Activated B cell treated with CpG ODN at 0.5 μM for 24 hours (primary cell): ENCODE data around the gene RNGTT. TPM values are rescaled to one million over a fixed set of nuclear protein-coding genes. Genes with fewer than 3 reads are reported as not detected.
"Not testable (repeated sequence)": the region's sequence is repeated elsewhere in the genome, so short reads cannot be mapped to it uniquely, and the experiment has no call there.

ENCODE experiments used
- ATAC-seq: fragments of 200-7000 bp; cut with Tn5 transposase; one replicate; pipeline ENCODE4 v1.10.0; 2021; ENCODE audit warnings: low read depth, mild to moderate bottlenecking, moderate library complexity
- CTCF ChIA-PET: fragments of 350-600 bp; sonication (Branson Sonifier 250); formaldehyde crosslinking; loops from one replicate; lab custom pipeline; 2021; ENCODE audit warnings: antibody characterized with exemption; lab: Charles Lee
- POLR2A ChIA-PET: fragments of 350-600 bp; sonication (Branson Sonifier 250); formaldehyde crosslinking; loops from one replicate; lab custom pipeline; 2021; ENCODE audit warnings: antibody characterized with exemption; lab: Charles Lee
- DNase-seq: peaks from one replicate; pipeline ENCODE4 v3.0.0; 2022
- H3K27ac Mint-ChIP-seq: one replicate; pipeline ENCODE4 v1.8.0; 2020; ENCODE audit warnings: mixed read lengths
- H3K27me3 Mint-ChIP-seq: one replicate; pipeline ENCODE4 v1.8.0; 2021; ENCODE audit warnings: mixed read lengths
- H3K36me3 Mint-ChIP-seq: one replicate; pipeline ENCODE4 v1.8.0; 2021; ENCODE audit warnings: low read depth, mixed read lengths
- H3K4me1 Mint-ChIP-seq: one replicate; pipeline ENCODE4 v1.8.0; 2021; ENCODE audit warnings: mixed read lengths
- H3K4me3 Mint-ChIP-seq: one replicate; pipeline ENCODE4 v1.8.0; 2020; ENCODE audit warnings: mild to moderate bottlenecking, mixed read lengths
- H3K9me3 Mint-ChIP-seq: one replicate; pipeline ENCODE4 v1.8.0; 2020; ENCODE audit warnings: mixed read lengths
- intact Hi-C: fragments of 100-400 bp; cut with micrococcal nuclease; formaldehyde crosslinking; loops from one replicate; pipeline ENCODE4 v1.15.1; 2024
- total RNA-seq: library from RNA; stranded (reverse); gene quantifications from 2 replicates; pipeline ENCODE4 v1.2.3, GENCODE V29; 2022
- TF ChIP-seq, protein P1 (sequence below): fragments of 200-600 bp; IDR thresholded peaks from one replicate; pipeline ENCODE4 v1.8.0; 2022; ENCODE audit warnings: antibody characterized with exemption, mild to moderate bottlenecking

The RNGTT gene
- total RNA-seq, 1 donor from 2014 or later = 25.9 TPM

DNA sequence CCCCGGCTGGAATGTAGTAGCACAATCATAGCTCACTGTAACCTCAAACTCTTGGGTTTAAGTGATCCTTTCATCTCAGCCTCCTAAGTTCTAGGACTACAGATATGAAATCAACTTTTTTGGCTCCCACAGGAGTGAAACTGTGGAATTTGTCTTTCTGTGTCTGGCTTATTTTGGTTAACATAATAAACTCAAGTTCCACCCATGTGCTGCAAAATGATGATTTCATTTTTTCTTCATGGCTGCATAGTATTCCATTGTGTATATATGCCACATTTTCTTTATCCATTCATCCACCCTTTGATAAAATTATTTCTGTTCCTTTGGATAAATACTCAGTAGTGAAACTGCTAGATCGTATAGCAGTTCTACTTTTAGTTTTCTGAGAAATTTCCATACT, 29.9 kb downstream of the RNGTT start:
- TF ChIP-seq, protein P1, sequence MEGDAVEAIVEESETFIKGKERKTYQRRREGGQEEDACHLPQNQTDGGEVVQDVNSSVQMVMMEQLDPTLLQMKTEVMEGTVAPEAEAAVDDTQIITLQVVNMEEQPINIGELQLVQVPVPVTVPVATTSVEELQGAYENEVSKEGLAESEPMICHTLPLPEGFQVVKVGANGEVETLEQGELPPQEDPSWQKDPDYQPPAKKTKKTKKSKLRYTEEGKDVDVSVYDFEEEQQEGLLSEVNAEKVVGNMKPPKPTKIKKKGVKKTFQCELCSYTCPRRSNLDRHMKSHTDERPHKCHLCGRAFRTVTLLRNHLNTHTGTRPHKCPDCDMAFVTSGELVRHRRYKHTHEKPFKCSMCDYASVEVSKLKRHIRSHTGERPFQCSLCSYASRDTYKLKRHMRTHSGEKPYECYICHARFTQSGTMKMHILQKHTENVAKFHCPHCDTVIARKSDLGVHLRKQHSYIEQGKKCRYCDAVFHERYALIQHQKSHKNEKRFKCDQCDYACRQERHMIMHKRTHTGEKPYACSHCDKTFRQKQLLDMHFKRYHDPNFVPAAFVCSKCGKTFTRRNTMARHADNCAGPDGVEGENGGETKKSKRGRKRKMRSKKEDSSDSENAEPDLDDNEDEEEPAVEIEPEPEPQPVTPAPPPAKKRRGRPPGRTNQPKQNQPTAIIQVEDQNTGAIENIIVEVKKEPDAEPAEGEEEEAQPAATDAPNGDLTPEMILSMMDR = no peak
- intact Hi-C loops = no loop called here
- CTCF ChIA-PET = no interaction called here

DNA sequence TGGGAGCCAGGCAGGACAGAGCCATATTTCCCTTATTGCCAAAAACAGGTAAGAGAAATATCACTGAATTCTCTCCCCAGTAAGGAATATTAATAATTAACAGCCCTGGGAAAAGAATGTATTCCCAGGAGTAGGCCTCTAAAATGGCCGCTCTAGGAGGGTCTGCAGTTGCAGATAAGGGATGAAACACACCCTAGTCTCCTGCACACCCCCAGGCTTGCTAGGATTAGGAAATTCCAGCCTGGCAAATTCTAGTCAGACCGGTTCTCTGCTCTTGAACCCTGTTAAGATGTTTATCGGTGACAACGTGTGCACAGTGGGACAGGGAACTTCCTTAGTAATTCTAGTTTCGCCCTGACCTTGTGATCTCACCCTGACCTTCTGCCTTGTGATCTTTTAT, 31.4 kb downstream of the RNGTT start:
- H3K4me1 Mint-ChIP-seq = not testable (repeated sequence)

More for the DNA sequence above, 29.9 kb downstream of the RNGTT start:
- peaks cover 29% of the 10 kb centered on the region for H3K9me3 Mint-ChIP-seq
- no peak overlapping the region for H3K4me3 Mint-ChIP-seq
- POLR2A ChIA-PET = no interaction called here
- ATAC-seq = no peak
- peaks cover 86% of the 10 kb centered on the region for H3K36me3 Mint-ChIP-seq
- DNase-seq = no peak
- no peaks in the 10 kb centered on the region for H3K4me1 Mint-ChIP-seq
- H3K27ac Mint-ChIP-seq = no peak overlapping the region
- no peaks in the 10 kb centered on the region for H3K27me3 Mint-ChIP-seq

DNA sequence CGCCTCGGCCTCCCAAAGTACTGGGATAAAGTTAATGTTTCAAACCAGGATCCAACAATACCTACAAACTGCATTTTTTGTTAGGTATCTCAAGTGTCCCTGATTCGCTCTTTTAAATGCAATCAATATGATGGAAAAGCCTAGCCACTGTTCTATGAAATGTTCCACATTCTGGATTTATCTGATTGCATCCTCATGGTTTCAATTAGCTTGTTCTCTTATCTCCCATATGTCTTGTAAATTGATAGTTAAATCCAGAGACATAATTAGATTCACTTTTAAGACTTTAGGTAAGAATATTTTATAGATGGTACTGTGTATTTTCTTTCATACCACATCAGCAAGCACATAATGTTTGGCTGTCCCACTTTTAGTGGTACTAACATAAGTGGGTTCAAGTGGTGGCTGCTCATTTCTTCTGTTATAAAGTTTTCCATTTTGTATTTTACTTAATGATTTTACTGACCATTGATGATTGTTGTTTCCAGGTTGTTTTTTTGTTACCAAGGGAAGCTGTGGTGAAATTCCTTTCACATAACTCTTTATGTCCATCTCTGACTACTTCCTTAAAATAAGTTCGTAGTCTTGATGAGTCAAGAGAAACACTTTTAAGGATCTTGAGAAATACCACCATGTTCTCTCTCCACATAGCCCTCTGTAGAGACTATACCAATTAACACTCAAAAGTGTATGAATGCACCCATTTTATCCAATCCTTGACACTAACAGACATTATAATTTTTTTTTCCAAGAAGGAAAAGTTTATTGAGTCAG, 40.5 kb downstream of the RNGTT start:
- TF ChIP-seq, protein P1 = no peak
- Mint-ChIP-seq H3K36me3 (peaks cover 36% of the 10 kb centered on the region), H3K27ac (no peak overlapping the region), H3K27me3 (no peaks in the 10 kb centered on the region), H3K4me1 (peaks cover 21% of the 10 kb centered on the region), H3K4me3 (no peak overlapping the region), H3K9me3 (no peaks in the 10 kb centered on the region)
- POLR2A ChIA-PET = no interaction called here
- no peak for DNase-seq
- intact Hi-C loops = no loop called here
- ATAC-seq = no peak
- CTCF ChIA-PET = no interaction called here

More for the DNA sequence above, 31.4 kb downstream of the RNGTT start:
- H3K27me3 Mint-ChIP-seq, H3K27ac Mint-ChIP-seq, POLR2A ChIA-PET, H3K4me3 Mint-ChIP-seq, ATAC-seq, DNase-seq, intact Hi-C loops, CTCF ChIA-PET: not testable (repeated sequence)
- peaks cover 79% of the 10 kb centered on the region for H3K36me3 Mint-ChIP-seq
- peaks cover 27% of the 10 kb centered on the region for H3K9me3 Mint-ChIP-seq

DNA sequence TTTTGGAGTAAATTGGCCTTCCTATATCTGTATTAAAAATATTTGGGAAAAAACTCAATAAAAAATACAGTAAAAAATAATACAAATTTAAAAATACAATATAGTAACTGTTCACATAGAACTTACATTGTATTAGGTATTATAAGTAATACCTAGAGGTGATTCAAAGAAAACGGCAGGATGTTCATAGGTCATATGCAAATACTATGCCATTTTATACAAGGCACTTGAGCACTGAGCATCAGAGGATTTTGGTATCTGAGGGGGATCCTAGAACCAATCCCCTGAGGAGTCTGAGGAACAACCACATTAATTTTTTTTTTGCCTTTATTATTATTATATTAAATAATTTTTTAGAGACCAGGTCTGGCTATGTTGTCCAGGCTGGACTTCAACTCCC, 41.7 kb downstream of the RNGTT start:
- Mint-ChIP-seq H3K27me3 (no peaks in the 10 kb centered on the region), H3K9me3 (no peaks in the 10 kb centered on the region), H3K36me3 (peaks cover 30% of the 10 kb centered on the region), H3K4me3 (no peak overlapping the region), H3K4me1 (peaks cover 25% of the 10 kb centered on the region), H3K27ac (no peak overlapping the region)
- ATAC-seq = peak; percentile 31
- TF ChIP-seq, protein P1 = no peak
- no peak for DNase-seq
- ChIA-PET POLR2A (no interaction called here), CTCF (interaction anchor here (0.6 to 1.6 kb wide), 2 partner anchors 22 to 1847 kb away, joined by 3 to 5 read pairs; no protein-coding TSS in a partner anchor)
- intact Hi-C loops = no loop called here

DNA sequence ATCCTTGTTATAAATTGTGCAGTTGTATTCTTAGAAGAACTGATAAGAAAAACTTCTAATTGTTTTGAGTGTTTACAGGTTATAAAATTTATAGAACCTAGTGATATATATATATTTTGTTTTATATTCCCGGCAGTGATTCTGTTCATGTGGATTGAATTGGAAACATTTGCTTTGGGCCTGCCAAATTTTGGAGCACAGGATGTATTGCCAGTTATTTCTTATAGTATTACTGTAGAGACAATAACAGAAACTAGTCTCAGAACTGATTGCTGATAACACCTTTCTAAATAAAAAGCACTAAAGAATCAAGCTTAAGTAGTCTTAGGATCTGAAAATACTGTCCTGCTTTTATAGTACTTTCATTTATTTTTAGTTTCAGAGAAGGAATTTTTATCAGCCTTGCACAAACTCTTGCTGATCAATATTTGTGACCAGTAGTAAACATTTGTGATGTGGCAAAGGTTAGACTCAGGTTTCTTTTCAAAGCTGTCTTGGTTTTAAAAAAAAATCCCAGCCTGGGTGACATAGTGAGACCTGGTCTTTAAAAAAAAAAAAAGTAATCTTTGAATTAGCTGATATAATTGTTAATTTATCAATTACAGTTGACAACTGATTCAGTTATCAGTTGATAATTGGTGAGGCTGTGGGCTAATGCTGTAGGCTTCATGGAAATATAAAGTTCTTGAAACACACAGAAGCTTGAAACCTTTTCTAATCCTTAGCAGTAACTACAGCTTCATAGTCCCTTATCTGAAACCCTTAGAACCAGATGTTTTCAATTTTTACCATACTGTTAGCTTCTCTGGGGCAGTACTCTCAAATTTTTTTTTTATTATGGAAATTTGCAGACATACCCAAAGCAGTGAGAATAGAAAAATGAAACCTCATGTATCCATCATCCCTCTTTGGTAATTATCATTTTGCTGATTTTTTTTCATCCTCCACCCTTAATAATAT, 42.4 kb downstream of the RNGTT start:
- ATAC-seq = no peak
- POLR2A ChIA-PET = no interaction called here

More for the DNA sequence above, 42.4 kb downstream of the RNGTT start:
- H3K4me3 Mint-ChIP-seq = no peak overlapping the region
- H3K27ac Mint-ChIP-seq = no peak overlapping the region
- peaks cover 26% of the 10 kb centered on the region for H3K36me3 Mint-ChIP-seq
- CTCF ChIA-PET = interaction anchor here (0.6 to 1.6 kb wide), 2 partner anchors 21 to 1846 kb away, joined by 3 to 5 read pairs; no protein-coding TSS in a partner anchor
- intact Hi-C loops = no loop called here
- H3K27me3 Mint-ChIP-seq = no peaks in the 10 kb centered on the region
- H3K9me3 Mint-ChIP-seq = no peaks in the 10 kb centered on the region
- DNase-seq = no peak
- H3K4me1 Mint-ChIP-seq = peaks cover 25% of the 10 kb centered on the region
- TF ChIP-seq, protein P1 = no peak
